ENCODE measurements around the gene AGXT.

DNA sequence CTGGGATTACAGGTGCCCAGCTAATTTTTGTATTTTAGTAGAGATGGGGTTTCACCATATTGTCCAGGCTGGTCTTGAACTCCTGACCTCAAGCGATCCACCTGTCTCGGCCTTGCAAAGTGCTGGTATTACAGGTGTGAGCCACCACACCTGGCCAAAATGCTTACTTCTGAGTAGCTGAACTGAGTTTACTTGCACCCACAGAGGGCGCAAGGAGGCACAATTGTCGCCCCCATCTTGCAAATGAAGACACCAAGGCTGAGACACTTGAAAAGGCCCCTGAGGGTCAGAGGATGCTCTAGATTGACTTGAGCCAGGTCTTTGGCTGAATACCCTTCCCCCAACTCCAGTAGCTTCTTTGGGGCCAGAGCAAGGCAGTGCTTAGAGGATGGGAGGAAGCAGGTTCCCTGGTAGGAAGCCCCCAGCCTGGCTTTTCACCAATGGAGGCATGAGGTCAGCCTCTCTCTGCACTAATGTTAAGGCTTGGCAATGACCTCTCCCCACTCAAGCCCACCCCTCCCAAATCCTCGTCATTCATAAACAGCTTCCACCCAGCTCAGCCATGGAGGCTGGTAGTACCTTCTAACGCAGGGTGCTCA is 34.1 kb upstream of the AGXT start:
- TF ChIP-seq POLR2A (IDR thresholded peaks at IDR 0.05; ENCODE audit: low read length) (no peak), GATA1 (IDR thresholded peaks at IDR 0.05; ENCODE audit: low read depth, low read length) (no peak)
